ENCODE data around the gene ASTN2. TPM values are rescaled to one million over a fixed set of nuclear protein-coding genes. Genes with fewer than 3 reads are reported as not detected.

The ASTN2 gene
- total RNA-seq, 2 donors from 2014 or later, result 3.7 to 4.8 TPM

GRCh38 chr9:116482740-116483139 is 932.1 kb downstream of the ASTN2 start:
- ATAC-seq, result no peak
- no peaks in the 10 kb centered on the region for H3K27me3 Mint-ChIP-seq
- H3K9me3 ChIP-seq (ENCODE audit: control insufficient read depth, low read length, poor library complexity, severe bottlenecking), result no peaks in the 10 kb centered on the region
- no peak overlapping the region for H3K27ac Mint-ChIP-seq
- DNase-seq, result no peak
- no peaks in the 10 kb centered on the region for H3K4me1 Mint-ChIP-seq
- H3K36me3 Mint-ChIP-seq (ENCODE audit: low read depth), result peaks cover 4% of the 10 kb centered on the region
- no peak overlapping the region for H3K4me3 Mint-ChIP-seq

GRCh38 chr9:116480700-116481099 is 934.2 kb downstream of the ASTN2 start:
- H3K27ac Mint-ChIP-seq, result no peak overlapping the region
- H3K36me3 Mint-ChIP-seq (ENCODE audit: low read depth), result peaks cover 4% of the 10 kb centered on the region
- ATAC-seq, result no peak

GRCh38 chr9:116479967-116480366 is 934.9 kb downstream of the ASTN2 start:
- no peak overlapping the region for H3K4me3 Mint-ChIP-seq
- no peaks in the 10 kb centered on the region for H3K27me3 Mint-ChIP-seq
- H3K27ac Mint-ChIP-seq, result no peak overlapping the region
- no peak for ATAC-seq
- no peaks in the 10 kb centered on the region for H3K9me3 ChIP-seq (ENCODE audit: control insufficient read depth, low read length, poor library complexity, severe bottlenecking)
- DNase-seq, result no peak
- no peaks in the 10 kb centered on the region for H3K4me1 Mint-ChIP-seq
- H3K36me3 Mint-ChIP-seq (ENCODE audit: low read depth), result peaks cover 4% of the 10 kb centered on the region

More at GRCh38 chr9:116480700-116481099, 934.2 kb downstream of the ASTN2 start:
- H3K4me3 Mint-ChIP-seq, result no peak overlapping the region
- no peaks in the 10 kb centered on the region for H3K27me3 Mint-ChIP-seq
- no peaks in the 10 kb centered on the region for H3K9me3 ChIP-seq (ENCODE audit: control insufficient read depth, low read length, poor library complexity, severe bottlenecking)
- H3K4me1 Mint-ChIP-seq, result no peaks in the 10 kb centered on the region
- no peak for DNase-seq

- Mint-ChIP-seq H3K4me3 (no peak overlapping the region), H3K27ac (no peak overlapping the region), H3K36me3 (ENCODE audit: low read depth) (peaks cover 2% of the 10 kb centered on the region), H3K4me1 (no peaks in the 10 kb centered on the region), H3K27me3 (no peaks in the 10 kb centered on the region)
- DNase-seq (no peak), ATAC-seq (no peak)
- no peaks in the 10 kb centered on the region for H3K9me3 ChIP-seq (ENCODE audit: control insufficient read depth, low read length, poor library complexity, severe bottlenecking)
These were observed 935.8 kb downstream of the ASTN2 start for GRCh38 chr9:116479056-116479544.

GRCh38 chr9:116477584-116478141 is 937.2 kb downstream of the ASTN2 start:
- no peak overlapping the region for H3K4me3 Mint-ChIP-seq
- no peak overlapping the region for H3K27ac Mint-ChIP-seq
- no peaks in the 10 kb centered on the region for H3K27me3 Mint-ChIP-seq
- DNase-seq, result no peak
- H3K9me3 ChIP-seq (ENCODE audit: control insufficient read depth, low read length, poor library complexity, severe bottlenecking), result no peaks in the 10 kb centered on the region
- H3K4me1 Mint-ChIP-seq, result no peaks in the 10 kb centered on the region
- no peak for ATAC-seq
- peaks cover 2% of the 10 kb centered on the region for H3K36me3 Mint-ChIP-seq (ENCODE audit: low read depth)

- Mint-ChIP-seq H3K27me3 (no peaks in the 10 kb centered on the region), H3K4me3 (no peak overlapping the region), H3K27ac (no peak overlapping the region), H3K36me3 (ENCODE audit: low read depth) (peaks cover 2% of the 10 kb centered on the region), H3K4me1 (no peaks in the 10 kb centered on the region)
- no peaks in the 10 kb centered on the region for H3K9me3 ChIP-seq (ENCODE audit: control insufficient read depth, low read length, poor library complexity, severe bottlenecking)
- DNase-seq (no peak), ATAC-seq (no peak)
These were observed 937.9 kb downstream of the ASTN2 start for GRCh38 chr9:116476935-116477381.

GRCh38 chr9:116476002-116476401 is 938.9 kb downstream of the ASTN2 start:
- no peaks in the 10 kb centered on the region for H3K4me1 Mint-ChIP-seq
- H3K36me3 Mint-ChIP-seq (ENCODE audit: low read depth), result peaks cover 2% of the 10 kb centered on the region
- no peak overlapping the region for H3K27ac Mint-ChIP-seq
- H3K27me3 Mint-ChIP-seq, result no peaks in the 10 kb centered on the region
- no peak overlapping the region for H3K4me3 Mint-ChIP-seq
- no peak for DNase-seq
- H3K9me3 ChIP-seq (ENCODE audit: control insufficient read depth, low read length, poor library complexity, severe bottlenecking), result no peaks in the 10 kb centered on the region
- ATAC-seq, result no peak

- Mint-ChIP-seq H3K4me1 (no peaks in the 10 kb centered on the region), H3K27ac (no peak overlapping the region), H3K27me3 (no peaks in the 10 kb centered on the region), H3K36me3 (ENCODE audit: low read depth) (peaks cover 2% of the 10 kb centered on the region), H3K4me3 (no peak overlapping the region)
- DNase-seq, result no peak
- no peak for ATAC-seq
- no peaks in the 10 kb centered on the region for H3K9me3 ChIP-seq (ENCODE audit: control insufficient read depth, low read length, poor library complexity, severe bottlenecking)
These were observed 939.7 kb downstream of the ASTN2 start for GRCh38 chr9:116475201-116475600.

- no peak overlapping the region for H3K4me3 Mint-ChIP-seq
- no peaks in the 10 kb centered on the region for H3K9me3 ChIP-seq (ENCODE audit: control insufficient read depth, low read length, poor library complexity, severe bottlenecking)
- no peak for DNase-seq
- H3K36me3 Mint-ChIP-seq (ENCODE audit: low read depth), result no peaks in the 10 kb centered on the region
- H3K27ac Mint-ChIP-seq, result no peak overlapping the region
- H3K4me1 Mint-ChIP-seq, result no peaks in the 10 kb centered on the region
- no peak for ATAC-seq
- no peaks in the 10 kb centered on the region for H3K27me3 Mint-ChIP-seq
These were observed 942.8 kb downstream of the ASTN2 start for GRCh38 chr9:116471944-116472506.

GRCh38 chr9:116471093-116471906 is 943.6 kb downstream of the ASTN2 start:
- Mint-ChIP-seq H3K27ac (no peak overlapping the region), H3K36me3 (ENCODE audit: low read depth) (no peaks in the 10 kb centered on the region), H3K4me3 (no peak overlapping the region), H3K27me3 (no peaks in the 10 kb centered on the region), H3K4me1 (no peaks in the 10 kb centered on the region)
- H3K9me3 ChIP-seq (ENCODE audit: control insufficient read depth, low read length, poor library complexity, severe bottlenecking), result no peaks in the 10 kb centered on the region
- DNase-seq (no peak), ATAC-seq (no peak)

- H3K36me3 Mint-ChIP-seq (ENCODE audit: low read depth), result no peaks in the 10 kb centered on the region
- ATAC-seq, result no peak
- no peak overlapping the region for H3K4me3 Mint-ChIP-seq
- no peaks in the 10 kb centered on the region for H3K9me3 ChIP-seq (ENCODE audit: control insufficient read depth, low read length, poor library complexity, severe bottlenecking)
- no peak for DNase-seq
- H3K27me3 Mint-ChIP-seq, result no peaks in the 10 kb centered on the region
- no peak overlapping the region for H3K27ac Mint-ChIP-seq
- H3K4me1 Mint-ChIP-seq, result no peaks in the 10 kb centered on the region
These were observed 945.9 kb downstream of the ASTN2 start for GRCh38 chr9:116468793-116469527.

- no peak overlapping the region for H3K4me3 Mint-ChIP-seq
- H3K27ac Mint-ChIP-seq, result no peak overlapping the region
- no peak for ATAC-seq
These were observed 946.5 kb downstream of the ASTN2 start for GRCh38 chr9:116468369-116468768.

GRCh38 chr9:116467740-116468351 is 947.0 kb downstream of the ASTN2 start:
- Mint-ChIP-seq H3K4me1 (no peaks in the 10 kb centered on the region), H3K27me3 (no peaks in the 10 kb centered on the region), H3K27ac (no peak overlapping the region), H3K36me3 (ENCODE audit: low read depth) (no peaks in the 10 kb centered on the region), H3K4me3 (no peak overlapping the region)
- no peaks in the 10 kb centered on the region for H3K9me3 ChIP-seq (ENCODE audit: control insufficient read depth, low read length, poor library complexity, severe bottlenecking)
- no peak for DNase-seq
- ATAC-seq, result no peak

More at GRCh38 chr9:116468369-116468768, 946.5 kb downstream of the ASTN2 start:
- H3K9me3 ChIP-seq (ENCODE audit: control insufficient read depth, low read length, poor library complexity, severe bottlenecking), result no peaks in the 10 kb centered on the region
- H3K4me1 Mint-ChIP-seq, result no peaks in the 10 kb centered on the region
- no peaks in the 10 kb centered on the region for H3K36me3 Mint-ChIP-seq (ENCODE audit: low read depth)
- no peaks in the 10 kb centered on the region for H3K27me3 Mint-ChIP-seq
- no peak for DNase-seq
